IgD-negative memory B cell (primary cell): ENCODE data around the gene CDK14. TPM values are rescaled to one million over a fixed set of nuclear protein-coding genes. Genes with fewer than 3 reads are reported as not detected.
A peak's percentile ranks its signal among the peaks of the same experiment; 100 is the strongest.
"Not testable (repeated sequence)": the region's sequence is repeated elsewhere in the genome, so short reads cannot be mapped to it uniquely, and the experiment has no call there.

ENCODE experiments used
- H3K27ac Mint-ChIP-seq, 3 donors: one replicate each; pipeline ENCODE4 v1.8.0; 2020 to 2022; ENCODE audit warnings: mild to moderate bottlenecking in 3 of 3, mixed read lengths in 3 of 3, moderate library complexity in 1 of 3
- H3K27me3 Mint-ChIP-seq: one replicate; pipeline ENCODE4 v1.8.0; 2021; ENCODE audit warnings: mixed read lengths
- H3K36me3 Mint-ChIP-seq: one replicate; pipeline ENCODE4 v1.8.0; 2020; ENCODE audit warnings: mild to moderate bottlenecking, mixed read lengths
- H3K4me1 Mint-ChIP-seq, 3 donors: one replicate each; pipeline ENCODE4 v1.8.0; 2020 to 2022; ENCODE audit warnings: mixed read lengths in 3 of 3, mild to moderate bottlenecking in 1 of 3
- H3K4me3 Mint-ChIP-seq, 4 donors: one replicate each; pipeline ENCODE4 v1.8.0; 2020 to 2022; ENCODE audit warnings: mild to moderate bottlenecking in 4 of 4, mixed read lengths in 4 of 4, moderate library complexity in 3 of 4
- H3K9me3 Mint-ChIP-seq, 3 donors: one replicate each; pipeline ENCODE4 v1.8.0; 2020 to 2021; ENCODE audit warnings: mixed read lengths in 3 of 3, mild to moderate bottlenecking in 1 of 3
- polyA plus RNA-seq: library from polyadenylated mRNA; unstranded; fragments of 300-500 nt; fragmentation: Illumina TruSeq; gene quantifications from one replicate; pipeline ENCODE4 v1.2.3, GENCODE V29; 2021

CDK14 gene
- polyA plus RNA-seq, 1 donor from 2014 or later, result 53.0 TPM

DNA sequence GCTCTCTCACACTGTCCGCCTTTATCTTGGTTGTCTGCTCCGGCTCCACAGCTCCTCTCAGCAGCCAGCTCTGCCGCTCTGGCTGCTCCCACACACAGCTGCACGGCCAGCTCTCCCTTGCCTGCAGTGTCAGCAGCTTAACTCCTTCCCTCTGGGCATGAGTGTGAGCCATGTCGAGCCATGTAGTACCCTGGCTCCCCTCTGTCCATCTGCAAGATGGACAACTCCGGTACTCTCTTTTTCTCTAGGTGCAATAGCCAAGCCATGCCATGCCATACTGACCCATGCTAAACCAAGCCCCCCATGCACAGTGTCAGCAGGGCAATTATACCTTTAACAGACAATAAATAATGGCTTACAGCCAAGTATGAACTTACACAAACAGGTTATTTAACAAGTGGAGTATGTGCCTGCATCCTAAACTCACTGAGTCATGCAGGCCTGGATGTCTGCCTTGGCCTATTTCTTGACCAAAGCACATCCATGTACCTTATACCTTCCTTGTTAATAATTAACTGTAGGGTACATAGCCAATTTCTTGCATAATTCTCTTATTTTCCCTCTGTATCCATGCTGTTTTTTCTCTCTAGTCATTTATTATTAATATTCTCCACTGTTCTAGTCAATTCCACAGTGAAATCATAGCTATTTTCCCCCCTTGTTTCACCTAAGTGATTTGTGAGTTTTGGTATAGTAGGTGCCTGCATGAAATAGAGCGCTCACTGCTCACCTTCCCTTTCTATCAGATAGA lies 170.9 kb downstream of the CDK14 start:
- H3K27ac Mint-ChIP-seq, result peak overlapping the region; percentile 12 to 86 (median 23)

DNA sequence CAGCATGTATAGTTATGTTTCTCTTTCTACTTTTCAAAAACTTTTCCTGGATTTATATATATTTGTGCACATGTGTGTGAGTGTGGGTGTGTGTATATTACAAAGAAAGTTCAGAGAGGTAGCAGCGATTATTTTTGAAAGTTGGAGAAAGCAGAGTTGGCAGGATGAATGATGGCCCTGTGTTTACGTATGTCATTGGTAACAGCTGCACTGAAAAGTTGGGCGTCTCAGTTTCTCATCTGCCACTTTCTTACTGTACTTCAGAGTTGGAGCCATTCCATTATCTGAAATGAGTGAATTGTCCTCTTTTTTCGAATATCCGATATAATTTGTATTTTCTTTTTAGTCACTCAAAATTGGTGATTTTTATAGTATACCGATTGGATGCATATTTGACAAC lies 172.2 kb downstream of the CDK14 start:
- H3K27me3 Mint-ChIP-seq, result peaks cover 3% of the 10 kb centered on the region
- H3K36me3 Mint-ChIP-seq, result peaks cover 43% of the 10 kb centered on the region
- peaks cover 6 to 35% (median 17%) of the 10 kb centered on the region in 3 donors for H3K9me3 Mint-ChIP-seq
- peaks cover 44 to 48% (median 47%) of the 10 kb centered on the region in 3 donors for H3K4me1 Mint-ChIP-seq
- peak overlapping the region in 2 of 3 donors; percentile 64 to 82 for H3K27ac Mint-ChIP-seq
- no peak overlapping the region for H3K4me3 Mint-ChIP-seq

More for the DNA sequence above, 170.9 kb downstream of the CDK14 start:
- no peak overlapping the region for H3K4me3 Mint-ChIP-seq
- H3K4me1 Mint-ChIP-seq, result peaks cover 47 to 52% (median 49%) of the 10 kb centered on the region in 3 donors
- peaks cover 3 to 25% (median 11%) of the 10 kb centered on the region in 3 donors for H3K9me3 Mint-ChIP-seq
- peaks cover 39% of the 10 kb centered on the region for H3K36me3 Mint-ChIP-seq
- H3K27me3 Mint-ChIP-seq, result peaks cover 3% of the 10 kb centered on the region

- Mint-ChIP-seq H3K27ac (no peak overlapping the region), H3K4me3 (no peak overlapping the region), H3K36me3 (peaks cover 43% of the 10 kb centered on the region), H3K27me3 (peaks cover 3% of the 10 kb centered on the region), H3K9me3 (peaks cover 6 to 35% (median 17%) of the 10 kb centered on the region in 3 donors), H3K4me1 (peaks cover 40 to 43% (median 41%) of the 10 kb centered on the region in 3 donors)
Observed at GRCh38 chr7:90769036-90769435, 172.9 kb downstream of the CDK14 start.

DNA sequence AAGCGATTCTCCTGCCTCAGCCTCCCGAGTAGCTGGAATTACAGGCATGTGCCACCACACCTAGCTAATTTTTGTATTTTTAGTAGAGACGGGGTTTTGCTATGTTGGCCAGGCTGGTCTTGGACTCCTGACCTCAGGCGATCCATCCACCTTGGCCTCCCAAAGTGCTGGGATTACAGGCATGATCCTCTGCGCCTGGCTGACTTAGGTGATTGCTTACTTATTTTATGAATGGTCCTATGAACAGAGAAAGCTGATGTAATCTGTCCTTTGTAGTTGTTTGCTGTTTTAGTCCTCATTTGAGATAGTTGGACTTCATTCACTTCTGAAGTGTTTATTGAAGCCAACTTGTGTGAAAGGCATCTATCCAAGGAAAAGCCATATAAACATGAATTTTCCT lies 173.4 kb downstream of the CDK14 start:
- H3K4me1 Mint-ChIP-seq, result peaks cover 34 to 39% (median 36%) of the 10 kb centered on the region in 3 donors
- H3K27me3 Mint-ChIP-seq, H3K27ac Mint-ChIP-seq: not testable (repeated sequence)
- peaks cover 6 to 35% (median 17%) of the 10 kb centered on the region in 3 donors for H3K9me3 Mint-ChIP-seq
- peak overlapping the region in 1 of 4 donors; percentile 15 for H3K4me3 Mint-ChIP-seq
- peaks cover 43% of the 10 kb centered on the region for H3K36me3 Mint-ChIP-seq

- Mint-ChIP-seq H3K4me1 (peaks cover 21 to 26% (median 23%) of the 10 kb centered on the region in 3 donors), H3K36me3 (peaks cover 41% of the 10 kb centered on the region), H3K9me3 (peaks cover 6 to 35% (median 17%) of the 10 kb centered on the region in 3 donors), H3K4me3 (peak overlapping the region in 2 of 4 donors; percentile 56 to 67), H3K27ac (peak overlapping the region in 2 of 3 donors; percentile 66 to 93), H3K27me3 (no peaks in the 10 kb centered on the region)
Observed at GRCh38 chr7:90771281-90771680, 175.2 kb downstream of the CDK14 start.

GRCh38 chr7:90772410-90772809 lies 176.3 kb downstream of the CDK14 start:
- Mint-ChIP-seq H3K4me3 (peak overlapping the region in 3 of 4 donors; percentile 3 to 65 (median 44)), H3K27me3 (no peaks in the 10 kb centered on the region), H3K4me1 (peaks cover 14 to 19% (median 16%) of the 10 kb centered on the region in 3 donors), H3K36me3 (peaks cover 35% of the 10 kb centered on the region), H3K27ac (peak overlapping the region; percentile 5 to 94 (median 86)), H3K9me3 (peaks cover 6 to 35% (median 17%) of the 10 kb centered on the region in 3 donors)

DNA sequence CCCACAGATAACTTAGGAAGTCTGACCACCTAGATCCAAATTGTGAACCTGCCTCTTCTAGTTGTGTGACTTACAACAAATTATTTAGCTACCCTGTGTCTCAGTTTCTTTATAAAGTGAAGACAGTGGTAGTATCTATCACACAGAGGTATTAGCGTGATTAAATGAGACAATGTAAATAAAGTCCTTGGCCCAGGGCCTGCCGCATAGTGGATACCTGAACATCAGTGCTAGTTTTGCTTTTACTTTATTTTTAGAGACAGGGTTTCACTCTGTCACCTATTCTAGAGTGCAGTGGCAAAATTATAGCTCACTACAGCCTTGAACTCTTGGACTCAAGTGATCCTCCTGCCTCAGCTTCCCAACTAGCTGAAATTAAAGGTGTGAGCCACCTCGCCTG lies 177.1 kb downstream of the CDK14 start:
- no peaks in the 10 kb centered on the region for H3K27me3 Mint-ChIP-seq
- H3K9me3 Mint-ChIP-seq, result peaks cover 6 to 29% (median 15%) of the 10 kb centered on the region in 3 donors
- peaks cover 13 to 16% (median 14%) of the 10 kb centered on the region in 3 donors for H3K4me1 Mint-ChIP-seq
- peak overlapping the region in 1 of 3 donors; percentile 67 for H3K27ac Mint-ChIP-seq
- H3K4me3 Mint-ChIP-seq, result no peak overlapping the region
- peaks cover 28% of the 10 kb centered on the region for H3K36me3 Mint-ChIP-seq

DNA sequence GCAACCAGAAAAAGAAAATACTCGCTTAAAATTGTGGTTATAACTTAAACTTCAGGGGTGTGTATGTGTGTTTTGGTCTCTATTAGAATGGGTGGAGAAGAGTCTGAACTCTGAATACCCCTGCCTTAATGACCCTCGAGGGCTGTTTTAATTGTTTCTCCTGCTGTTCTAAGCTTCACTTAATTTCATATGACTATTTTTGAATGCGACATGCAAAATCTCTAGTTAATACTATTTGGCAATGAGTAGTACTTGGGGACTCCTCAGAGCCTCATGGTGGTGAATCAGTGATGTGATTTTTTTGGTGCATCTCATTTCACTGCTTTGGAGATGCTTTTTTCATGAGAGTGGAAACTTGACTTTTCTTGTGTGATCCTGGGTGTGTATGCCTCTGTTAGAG lies 178.6 kb downstream of the CDK14 start:
- Mint-ChIP-seq H3K36me3 (peaks cover 24% of the 10 kb centered on the region), H3K9me3 (peaks cover 6 to 27% (median 15%) of the 10 kb centered on the region in 3 donors), H3K4me1 (peaks cover 13 to 16% (median 14%) of the 10 kb centered on the region in 3 donors), H3K27ac (no peak overlapping the region), H3K4me3 (peak overlapping the region in 1 of 4 donors; percentile 32), H3K27me3 (no peaks in the 10 kb centered on the region)

GRCh38 chr7:90775383-90775965 lies 179.4 kb downstream of the CDK14 start:
- no peaks in the 10 kb centered on the region for H3K27me3 Mint-ChIP-seq
- H3K36me3 Mint-ChIP-seq, result peaks cover 19% of the 10 kb centered on the region
- H3K27ac Mint-ChIP-seq, result no peak overlapping the region
- peaks cover 15 to 18% (median 17%) of the 10 kb centered on the region in 3 donors for H3K4me1 Mint-ChIP-seq
- no peak overlapping the region for H3K4me3 Mint-ChIP-seq
- peaks cover 6 to 22% (median 14%) of the 10 kb centered on the region in 3 donors for H3K9me3 Mint-ChIP-seq

GRCh38 chr7:90777041-90777440 lies 180.9 kb downstream of the CDK14 start:
- no peak overlapping the region for H3K4me3 Mint-ChIP-seq
- no peaks in the 10 kb centered on the region for H3K27me3 Mint-ChIP-seq
- peaks cover 9 to 10% (median 9%) of the 10 kb centered on the region in 3 donors for H3K4me1 Mint-ChIP-seq
- peaks cover 3 to 10% (median 7%) of the 10 kb centered on the region in 3 donors for H3K9me3 Mint-ChIP-seq
- peaks cover 7% of the 10 kb centered on the region for H3K36me3 Mint-ChIP-seq
- no peak overlapping the region for H3K27ac Mint-ChIP-seq

GRCh38 chr7:90777465-90777864 lies 181.3 kb downstream of the CDK14 start:
- Mint-ChIP-seq H3K36me3 (peaks cover 5% of the 10 kb centered on the region), H3K4me1 (peaks cover 6 to 7% (median 6%) of the 10 kb centered on the region in 3 donors), H3K27ac (no peak overlapping the region), H3K4me3 (no peak overlapping the region), H3K27me3 (no peaks in the 10 kb centered on the region), H3K9me3 (peaks cover under 1 to 6% (median 3%) of the 10 kb centered on the region in 3 donors)

- H3K36me3 Mint-ChIP-seq, result peaks cover 6% of the 10 kb centered on the region
- H3K9me3 Mint-ChIP-seq, result peaks cover 0 to 4% (median 2%) of the 10 kb centered on the region in 3 donors
Observed at GRCh38 chr7:90777886-90778285, 181.8 kb downstream of the CDK14 start.

DNA sequence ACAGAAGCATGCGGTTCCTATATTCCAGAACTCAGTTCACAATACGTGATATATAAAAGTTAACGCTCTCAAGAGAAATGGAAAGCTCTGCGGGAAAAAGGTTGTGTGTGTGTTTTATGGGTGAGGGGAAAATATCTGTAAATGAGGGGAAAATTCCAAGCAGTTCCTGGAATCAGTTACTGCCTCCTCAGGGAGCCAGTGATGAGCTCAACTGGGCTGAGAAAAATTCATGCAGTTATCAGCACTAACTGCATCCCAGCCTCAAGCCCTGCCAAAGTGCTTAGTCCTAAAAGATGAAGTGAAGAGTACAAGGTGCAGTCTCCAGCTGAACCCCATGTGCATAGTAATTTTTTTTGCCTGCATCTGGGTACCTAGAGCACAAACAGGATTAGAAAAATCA lies 191.9 kb downstream of the CDK14 start:
- Mint-ChIP-seq H3K4me1 (peaks cover 12 to 18% (median 14%) of the 10 kb centered on the region in 3 donors), H3K4me3 (no peak overlapping the region), H3K9me3 (peaks cover 0 to 16% (median 7%) of the 10 kb centered on the region in 3 donors), H3K27ac (no peak overlapping the region), H3K27me3 (no peaks in the 10 kb centered on the region), H3K36me3 (peaks cover 17% of the 10 kb centered on the region)

More at GRCh38 chr7:90777886-90778285, 181.8 kb downstream of the CDK14 start:
- Mint-ChIP-seq H3K27me3 (no peaks in the 10 kb centered on the region), H3K4me3 (no peak overlapping the region), H3K4me1 (peaks cover 5 to 7% (median 7%) of the 10 kb centered on the region in 3 donors), H3K27ac (no peak overlapping the region)

DNA sequence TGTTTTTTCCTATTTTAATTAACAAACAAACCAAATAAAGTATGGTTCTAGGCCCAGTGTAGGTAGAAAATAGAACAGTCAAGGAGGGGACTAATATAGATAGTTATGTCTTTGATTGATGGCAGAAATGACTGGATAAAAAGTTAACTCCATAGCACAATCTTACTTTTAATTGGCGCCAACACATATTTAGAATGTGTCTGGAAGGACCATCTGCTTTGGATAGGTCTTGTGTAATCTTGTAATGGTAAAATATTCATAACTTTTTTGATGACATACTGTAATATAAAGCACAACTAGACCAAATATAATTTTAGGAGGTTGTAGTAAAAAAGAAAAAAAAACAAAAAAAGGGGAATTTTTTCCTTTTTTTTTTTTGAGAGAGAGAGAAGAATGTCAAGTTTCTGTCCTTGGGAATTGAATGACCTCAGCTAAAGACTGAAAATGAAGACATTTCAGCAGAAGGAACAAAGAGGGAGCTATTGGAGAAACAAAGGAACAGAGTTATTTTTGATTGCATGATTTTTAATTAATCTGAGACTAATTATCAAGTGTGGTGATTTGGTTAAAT lies 193.7 kb downstream of the CDK14 start:
- H3K36me3 Mint-ChIP-seq, result peaks cover 23% of the 10 kb centered on the region
- no peaks in the 10 kb centered on the region for H3K27me3 Mint-ChIP-seq
- no peak overlapping the region for H3K4me3 Mint-ChIP-seq
- peaks cover 0 to 12% (median 2%) of the 10 kb centered on the region in 3 donors for H3K9me3 Mint-ChIP-seq
- peak overlapping the region in 1 of 3 donors; percentile 67 for H3K27ac Mint-ChIP-seq
- H3K4me1 Mint-ChIP-seq, result peaks cover 14 to 16% (median 14%) of the 10 kb centered on the region in 3 donors

GRCh38 chr7:90791596-90791995 lies 195.5 kb downstream of the CDK14 start:
- peaks cover 28% of the 10 kb centered on the region for H3K36me3 Mint-ChIP-seq
- H3K4me3 Mint-ChIP-seq, result no peak overlapping the region
- no peaks in the 10 kb centered on the region for H3K27me3 Mint-ChIP-seq
- H3K4me1 Mint-ChIP-seq, result peaks cover 15 to 17% (median 17%) of the 10 kb centered on the region in 3 donors
- H3K27ac Mint-ChIP-seq, result no peak overlapping the region
- H3K9me3 Mint-ChIP-seq, result peaks cover 0 to 12% (median 2%) of the 10 kb centered on the region in 3 donors
